OCI-LY3 (cell line): ENCODE measurements around the gene NR3C1.

ENCODE experiments used
- EZH2phosphoT487 ChIP-seq: fragments of 200-600 bp; shearing (Covaris generic); IDR thresholded peaks from 2 replicates; pipeline ENCODE4 v1.6.1; 2018; ENCODE audit warnings: antibody characterized with exemption, mixed run types, low read depth
- TF ChIP-seq, protein P1 (sequence below): fragments of 200-600, 300-600 bp; sonication (generic); IDR thresholded peaks from 2 replicates; pipeline ENCODE4 v1.5.1; 2014; ENCODE audit warnings: antibody characterized with exemption, low read length, low read depth

DNA sequence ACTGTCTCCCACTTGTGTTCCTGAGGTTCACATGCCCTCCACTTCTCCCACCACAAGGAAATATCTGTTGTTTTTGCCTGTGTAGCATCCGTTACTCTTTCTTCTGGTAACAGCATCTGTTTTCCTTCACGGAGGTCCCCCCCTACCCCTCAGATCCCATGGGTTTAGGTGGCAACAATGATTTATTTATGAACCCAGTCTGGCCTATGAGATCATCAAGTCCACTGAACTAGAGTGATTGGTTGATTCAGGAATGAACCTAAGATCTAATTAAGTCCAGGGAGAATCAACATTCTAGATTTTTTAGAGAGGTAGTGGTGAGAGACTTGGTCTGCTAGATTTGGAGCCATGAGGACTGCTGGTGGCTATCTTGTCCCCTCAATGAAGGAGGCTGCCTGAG lies 166.8 kb downstream of the NR3C1 start:
- TF ChIP-seq, protein P1, sequence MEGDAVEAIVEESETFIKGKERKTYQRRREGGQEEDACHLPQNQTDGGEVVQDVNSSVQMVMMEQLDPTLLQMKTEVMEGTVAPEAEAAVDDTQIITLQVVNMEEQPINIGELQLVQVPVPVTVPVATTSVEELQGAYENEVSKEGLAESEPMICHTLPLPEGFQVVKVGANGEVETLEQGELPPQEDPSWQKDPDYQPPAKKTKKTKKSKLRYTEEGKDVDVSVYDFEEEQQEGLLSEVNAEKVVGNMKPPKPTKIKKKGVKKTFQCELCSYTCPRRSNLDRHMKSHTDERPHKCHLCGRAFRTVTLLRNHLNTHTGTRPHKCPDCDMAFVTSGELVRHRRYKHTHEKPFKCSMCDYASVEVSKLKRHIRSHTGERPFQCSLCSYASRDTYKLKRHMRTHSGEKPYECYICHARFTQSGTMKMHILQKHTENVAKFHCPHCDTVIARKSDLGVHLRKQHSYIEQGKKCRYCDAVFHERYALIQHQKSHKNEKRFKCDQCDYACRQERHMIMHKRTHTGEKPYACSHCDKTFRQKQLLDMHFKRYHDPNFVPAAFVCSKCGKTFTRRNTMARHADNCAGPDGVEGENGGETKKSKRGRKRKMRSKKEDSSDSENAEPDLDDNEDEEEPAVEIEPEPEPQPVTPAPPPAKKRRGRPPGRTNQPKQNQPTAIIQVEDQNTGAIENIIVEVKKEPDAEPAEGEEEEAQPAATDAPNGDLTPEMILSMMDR: no peak
- no peak for TF ChIP-seq EZH2phosphoT487
